ENCODE results near the gene SYTL3.

The SYTL3 gene

DNA sequence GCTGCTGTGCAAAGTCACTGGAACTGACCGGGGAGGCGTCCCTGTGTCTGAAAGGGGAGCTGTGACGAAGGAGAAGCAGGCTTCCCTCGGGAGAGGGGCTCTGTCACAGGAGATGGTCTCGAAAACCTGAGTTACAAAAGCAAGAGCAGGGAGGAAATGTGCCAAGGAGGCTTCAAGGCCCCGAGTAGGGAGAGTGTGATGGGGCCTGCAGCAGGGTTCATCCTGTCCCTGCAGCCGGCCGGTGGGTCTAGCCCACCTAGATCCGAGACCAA, 22.0 kb upstream of the SYTL3 start:
- no peaks in the 10 kb centered on the region for H3K36me3 ChIP-seq (ENCODE audit: control insufficient read depth, insufficient read depth, low read length)
- no peak overlapping the region for H2AFZ ChIP-seq
- no peak overlapping the region for H3K27ac ChIP-seq
- H3K79me2 ChIP-seq = peaks cover 7% of the 10 kb centered on the region
- no peaks in the 10 kb centered on the region for H3K9me3 ChIP-seq (ENCODE audit: control insufficient read depth, low read length)
- H3K4me1 ChIP-seq = peaks cover 13% of the 10 kb centered on the region
- H3K4me3 ChIP-seq (ENCODE audit: low read depth, low read length) = no peak overlapping the region
- H3K9ac ChIP-seq = no peak overlapping the region
- H3K27me3 ChIP-seq (ENCODE audit: control insufficient read depth, insufficient read depth, low read length) = no peaks in the 10 kb centered on the region
- TF ChIP-seq, protein P1, sequence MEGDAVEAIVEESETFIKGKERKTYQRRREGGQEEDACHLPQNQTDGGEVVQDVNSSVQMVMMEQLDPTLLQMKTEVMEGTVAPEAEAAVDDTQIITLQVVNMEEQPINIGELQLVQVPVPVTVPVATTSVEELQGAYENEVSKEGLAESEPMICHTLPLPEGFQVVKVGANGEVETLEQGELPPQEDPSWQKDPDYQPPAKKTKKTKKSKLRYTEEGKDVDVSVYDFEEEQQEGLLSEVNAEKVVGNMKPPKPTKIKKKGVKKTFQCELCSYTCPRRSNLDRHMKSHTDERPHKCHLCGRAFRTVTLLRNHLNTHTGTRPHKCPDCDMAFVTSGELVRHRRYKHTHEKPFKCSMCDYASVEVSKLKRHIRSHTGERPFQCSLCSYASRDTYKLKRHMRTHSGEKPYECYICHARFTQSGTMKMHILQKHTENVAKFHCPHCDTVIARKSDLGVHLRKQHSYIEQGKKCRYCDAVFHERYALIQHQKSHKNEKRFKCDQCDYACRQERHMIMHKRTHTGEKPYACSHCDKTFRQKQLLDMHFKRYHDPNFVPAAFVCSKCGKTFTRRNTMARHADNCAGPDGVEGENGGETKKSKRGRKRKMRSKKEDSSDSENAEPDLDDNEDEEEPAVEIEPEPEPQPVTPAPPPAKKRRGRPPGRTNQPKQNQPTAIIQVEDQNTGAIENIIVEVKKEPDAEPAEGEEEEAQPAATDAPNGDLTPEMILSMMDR (IDR thresholded peaks at IDR 0.05) = no peak
- H3K4me2 ChIP-seq (ENCODE audit: low read length) = no peak overlapping the region

DNA sequence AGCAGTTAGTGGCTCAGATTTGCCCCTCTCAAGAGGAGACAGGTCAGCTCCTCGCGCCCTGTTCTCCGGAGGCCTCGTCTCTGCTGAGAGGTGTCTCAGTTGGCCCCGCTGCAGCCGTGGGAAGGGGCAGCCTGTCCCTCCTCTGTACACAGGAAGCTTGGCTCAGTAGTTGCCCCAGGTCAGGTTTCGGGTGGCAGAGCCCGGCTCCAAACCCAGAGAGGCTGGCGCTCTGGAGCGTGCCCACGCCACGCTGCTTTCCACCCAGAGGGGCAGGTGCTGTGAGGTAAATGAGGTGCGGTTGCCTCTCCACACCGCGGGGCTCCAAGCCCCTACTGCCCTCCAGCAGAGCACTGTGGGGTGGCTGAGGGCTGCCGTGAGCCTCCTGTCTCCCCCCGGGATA, 21.3 kb upstream of the SYTL3 start:
- Histone ChIP-seq H3K9me3 (ENCODE audit: control insufficient read depth, low read length) (no peaks in the 10 kb centered on the region), H3K4me1 (peaks cover 13% of the 10 kb centered on the region), H3K79me2 (peaks cover 7% of the 10 kb centered on the region), H3K36me3 (ENCODE audit: control insufficient read depth, insufficient read depth, low read length) (no peaks in the 10 kb centered on the region), H3K27ac (no peak overlapping the region), H3K4me3 (ENCODE audit: low read depth, low read length) (no peak overlapping the region), H3K9ac (no peak overlapping the region), H2AFZ (no peak overlapping the region), H3K27me3 (ENCODE audit: control insufficient read depth, insufficient read depth, low read length) (no peaks in the 10 kb centered on the region), H3K4me2 (ENCODE audit: low read length) (no peak overlapping the region)
- TF ChIP-seq, protein P1 (IDR thresholded peaks at IDR 0.05) = no peak

DNA sequence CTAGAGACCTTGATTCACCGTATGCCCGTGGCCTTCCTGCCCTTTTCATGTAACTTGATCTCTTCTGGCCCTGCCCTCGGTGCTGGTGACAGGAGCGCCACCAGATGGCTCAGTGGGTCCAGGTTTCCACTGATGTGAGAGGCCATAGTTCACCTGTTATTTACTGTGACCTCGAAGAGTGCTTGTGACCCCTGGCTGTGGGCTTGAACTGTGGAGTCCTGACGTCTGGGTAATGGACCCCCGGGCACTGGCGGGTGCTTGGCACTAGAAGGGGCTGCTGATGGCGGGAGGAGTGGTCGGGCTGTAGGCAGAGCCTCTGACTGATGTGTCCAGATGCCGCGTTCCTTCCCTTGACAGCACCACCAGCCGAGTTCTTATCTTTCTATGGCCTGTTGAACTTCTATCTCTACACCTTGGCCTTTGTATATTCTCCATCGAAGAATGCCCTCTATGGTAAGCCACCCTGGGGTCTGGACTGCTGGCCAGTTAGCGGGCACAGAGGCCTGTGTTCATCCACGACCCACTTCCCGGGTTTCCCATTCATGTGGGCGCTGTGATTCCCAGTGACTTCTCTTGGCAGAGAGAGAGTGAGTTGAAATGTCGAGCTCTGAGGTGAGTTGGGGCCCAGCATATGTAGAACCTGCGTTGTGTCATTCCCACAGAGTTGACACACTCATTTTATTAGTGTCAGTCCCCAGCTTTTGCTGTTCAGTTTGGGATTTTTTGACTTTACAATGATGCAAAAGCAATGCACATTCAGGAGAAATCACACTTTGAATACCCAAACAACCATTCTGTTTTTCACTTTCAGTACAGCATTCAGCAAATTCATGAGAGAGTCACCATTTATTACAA, 20.3 kb upstream of the SYTL3 start:
- H3K27me3 ChIP-seq (ENCODE audit: control insufficient read depth, insufficient read depth, low read length) = no peaks in the 10 kb centered on the region
- H3K9me3 ChIP-seq (ENCODE audit: control insufficient read depth, low read length) = no peaks in the 10 kb centered on the region
- TF ChIP-seq, protein P1 (IDR thresholded peaks at IDR 0.05) = peak; percentile 48
- no peak overlapping the region for H3K27ac ChIP-seq
- no peak overlapping the region for H2AFZ ChIP-seq
- no peak overlapping the region for H3K4me2 ChIP-seq (ENCODE audit: low read length)
- no peak overlapping the region for H3K9ac ChIP-seq
- peaks cover 13% of the 10 kb centered on the region for H3K4me1 ChIP-seq
- H3K79me2 ChIP-seq = peaks cover 6% of the 10 kb centered on the region
- H3K4me3 ChIP-seq (ENCODE audit: low read depth, low read length) = no peak overlapping the region
- no peaks in the 10 kb centered on the region for H3K36me3 ChIP-seq (ENCODE audit: control insufficient read depth, insufficient read depth, low read length)

DNA sequence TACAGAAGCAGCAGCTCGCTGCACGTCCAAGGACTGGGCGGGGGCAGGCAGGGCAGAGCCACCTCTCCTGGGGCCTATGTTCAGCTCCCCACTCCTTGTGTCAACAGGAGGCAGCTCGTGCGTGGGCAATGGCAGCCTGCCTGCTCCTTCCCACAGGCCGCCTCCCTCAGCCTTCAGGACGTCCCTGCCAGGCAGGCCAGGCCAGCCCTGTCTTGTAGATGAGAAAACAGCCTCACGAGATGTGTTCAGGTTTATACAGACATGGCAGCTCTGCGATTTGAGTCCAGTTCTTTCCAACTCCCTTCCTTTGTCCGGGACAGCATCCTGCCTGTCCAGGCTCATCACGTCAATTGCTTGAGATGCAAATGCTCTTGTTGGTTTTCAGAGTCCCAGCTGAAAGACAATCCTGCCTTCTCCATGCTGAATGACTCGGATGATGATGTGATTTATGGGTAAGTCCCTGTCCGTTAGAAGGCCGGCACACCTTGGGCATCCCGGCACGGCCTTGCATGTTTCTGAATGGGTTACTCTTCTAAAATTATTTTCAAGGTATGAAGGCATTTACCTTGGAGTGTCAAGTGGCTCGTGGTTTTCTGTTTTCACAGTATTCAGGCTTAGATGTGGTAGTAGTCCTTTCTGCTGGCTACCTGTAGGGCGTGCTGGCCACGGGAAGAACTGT, 18.8 kb upstream of the SYTL3 start:
- no peaks in the 10 kb centered on the region for H3K36me3 ChIP-seq (ENCODE audit: control insufficient read depth, insufficient read depth, low read length)
- H3K4me3 ChIP-seq (ENCODE audit: low read depth, low read length) = no peak overlapping the region
- H3K9me3 ChIP-seq (ENCODE audit: control insufficient read depth, low read length) = no peaks in the 10 kb centered on the region
- H3K79me2 ChIP-seq = peaks cover 2% of the 10 kb centered on the region
- H3K27ac ChIP-seq = peak overlapping the region; percentile 53
- no peak overlapping the region for H3K9ac ChIP-seq
- no peaks in the 10 kb centered on the region for H3K27me3 ChIP-seq (ENCODE audit: control insufficient read depth, insufficient read depth, low read length)
- H3K4me1 ChIP-seq = peaks cover 13% of the 10 kb centered on the region
- H2AFZ ChIP-seq = no peak overlapping the region
- no peak overlapping the region for H3K4me2 ChIP-seq (ENCODE audit: low read length)
- TF ChIP-seq, protein P1 (IDR thresholded peaks at IDR 0.05) = no peak
